Right lobe of liver (tissue), 6 donors: ENCODE measurements around the gene PPARGC1A. TPM values are rescaled to one million over a fixed set of nuclear protein-coding genes. Genes with fewer than 3 reads are reported as not detected.

ENCODE experiments used
- ATAC-seq, 4 donors: fragments of 200-7000 bp; cut with Tn5 transposase; one replicate each; pipeline ENCODE4 v1.9.1; 2020; ENCODE audit warnings: mild to moderate bottlenecking in 4 of 4, moderate library complexity in 4 of 4
- DNase-seq, 3 donors: peaks; one replicate each; pipeline ENCODE4 v3.0.0-alpha.2; 2020
- H3K27ac ChIP-seq, 3 donors: fragments of 200-600 bp; one replicate each; pipeline ENCODE4 v1.8.0; 2022
- H3K27me3 ChIP-seq, 2 donors: fragments of 200-600 bp; one replicate each; pipeline ENCODE4 v1.8.0; 2022
- H3K36me3 ChIP-seq, 4 donors: fragments of 200-600 bp; sonication (generic) in 1 of 4; one replicate each; pipeline versions ENCODE4 v1.5.1 to v1.8.0; 2017 to 2022; ENCODE audit warnings: control low read depth in 1 of 4
- H3K4me1 ChIP-seq, 4 donors: fragments of 200-600 bp; sonication (generic) in 1 of 4; one replicate each; pipeline versions ENCODE4 v1.5.1 to v1.8.0; 2017 to 2022; ENCODE audit warnings: control low read depth in 1 of 4
- H3K4me3 ChIP-seq, 3 donors: fragments of 200-600 bp; one replicate each; pipeline ENCODE4 v1.8.0; 2022
- H3K9me3 ChIP-seq, 4 donors: fragments of 200-600 bp; sonication (generic) in 1 of 4; one replicate each; pipeline versions ENCODE4 v1.5.1 to v1.8.0; 2017 to 2022; ENCODE audit warnings: control low read depth in 1 of 4
- CTCF ChIP-seq, 4 donors: fragments of 200-600 bp in 3 of 4; fragments of 450-650 bp in 1 of 4; IDR thresholded peaks; one replicate each; pipeline versions ENCODE4 v1.5.1 to v1.8.0; 2016 to 2022; ENCODE audit warnings: antibody characterized with exemption in 4 of 4, mild to moderate bottlenecking in 2 of 4
- POLR2A ChIP-seq: fragments of 450-650 bp; IDR thresholded peaks from one replicate; pipeline ENCODE4 v1.6.1; 2017; ENCODE audit warnings: antibody characterized with exemption, mild to moderate bottlenecking
- WGBS: methylation state at CpG from one replicate; pipeline ENCODE4 v1.1.6; 2018; ENCODE audit warnings: low coverage, low lambda C conversion rate; ENCODE audit not compliant: insufficient coverage; ENCODE audit errors: missing lambda C conversion rate; 5-methylcytosine and 5-hydroxymethylcytosine counted together
- intact Hi-C, 2 donors: fragments of 100-400 bp; cut with DNase I; formaldehyde crosslinking; loops; one replicate each; pipeline versions ENCODE4 v1.11.2 to v1.14.1; 2022
- total RNA-seq, 6 experiments: library from RNA; depleted of rRNA in 2 of 6; stranded (reverse); fragments of >200 nt in 2 of 6; fragmentation: NEBNext Ultra II Directional in 3 of 6; extraction: Animal tissue kit (Norgen Biotek cat#: 25700) in 3 of 6; gene quantifications; one replicate each; pipeline versions ENCODE4 v1.1.0 to v1.2.4, GENCODE V29; 2016 to 2023
- donor health status: DM: no; HTN: yes; CAD: no.
- donor health status: DM: no; HTN: no; CAD: no.
- donor health status: DM: no; HTN: no; CAD: no.
- donor health status: DM: no; HTN: yes; CAD: no.
- donor health status: DM: no; HTN: yes; CAD: no.

PPARGC1A gene
- total RNA-seq, 6 experiments from 2014 or later: 13.8 to 61.0 (median 37.6) TPM

- intact Hi-C loops: no loop called here
- no peaks in the 10 kb centered on the region for H3K9me3 ChIP-seq
- no peaks in the 10 kb centered on the region for H3K36me3 ChIP-seq
- no peak for DNase-seq
- WGBS: 39% methylated on average over 4 of the region's 4 CpGs
- TF ChIP-seq POLR2A: no peak
- no peak for TF ChIP-seq CTCF (IDR thresholded peaks at IDR 0.05)
- peak; percentile 66 to 94 (median 73) for ATAC-seq
- H3K27ac ChIP-seq: peak overlapping the region in 1 of 3 donors; percentile 2
- no peaks in the 10 kb centered on the region for H3K27me3 ChIP-seq
- no peak overlapping the region for H3K4me3 ChIP-seq
- H3K4me1 ChIP-seq: peaks cover 0 to 9% (median 0%) of the 10 kb centered on the region in 4 donors
These were observed 50.6 kb downstream of the PPARGC1A start for GRCh38 chr4:23839279-23839678.

DNA sequence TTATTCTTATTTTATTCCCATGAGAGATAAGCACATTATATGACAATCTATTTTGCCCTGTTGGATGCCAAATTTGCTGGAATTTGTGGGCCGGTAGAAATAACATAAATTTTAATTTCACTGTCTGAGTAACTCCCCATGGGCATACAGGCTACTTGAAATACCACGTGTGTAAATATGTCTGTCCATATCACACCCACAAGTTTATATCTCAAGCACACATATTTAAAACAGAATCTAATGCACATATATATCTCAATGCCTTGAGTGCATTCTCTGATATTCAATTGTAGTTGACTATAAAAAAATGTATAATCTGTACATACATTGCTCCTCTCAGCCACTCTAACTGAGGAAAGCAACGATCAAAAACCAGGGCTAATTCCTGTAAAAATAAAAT is 51.2 kb downstream of the PPARGC1A start:
- H3K4me1 ChIP-seq: peaks cover 0 to 9% (median 0%) of the 10 kb centered on the region in 4 donors
- ATAC-seq: no peak
- 86% methylated on average over 3 of the region's 3 CpGs for WGBS

GRCh38 chr4:23838131-23838530 is 51.7 kb downstream of the PPARGC1A start:
- TF ChIP-seq CTCF (IDR thresholded peaks at IDR 0.05) (no peak), POLR2A (no peak)
- DNase-seq (no peak), ATAC-seq (no peak)
- no peaks in the 10 kb centered on the region for H3K9me3 ChIP-seq
- intact Hi-C loops: no loop called here
- H3K27me3 ChIP-seq: no peaks in the 10 kb centered on the region
- H3K4me3 ChIP-seq: no peak overlapping the region
- no peaks in the 10 kb centered on the region for H3K36me3 ChIP-seq
- no peak overlapping the region for H3K27ac ChIP-seq
- WGBS: 65% methylated on average over 3 of the region's 3 CpGs
- peaks cover 0 to 11% (median 0%) of the 10 kb centered on the region in 4 donors for H3K4me1 ChIP-seq

More for the DNA sequence above, 51.2 kb downstream of the PPARGC1A start:
- no peak for TF ChIP-seq CTCF (IDR thresholded peaks at IDR 0.05)
- TF ChIP-seq POLR2A: no peak
- Histone ChIP-seq H3K27ac (no peak overlapping the region), H3K27me3 (no peaks in the 10 kb centered on the region), H3K36me3 (no peaks in the 10 kb centered on the region), H3K4me3 (no peak overlapping the region), H3K9me3 (no peaks in the 10 kb centered on the region)
- intact Hi-C loops: no loop called here
- no peak for DNase-seq

DNA sequence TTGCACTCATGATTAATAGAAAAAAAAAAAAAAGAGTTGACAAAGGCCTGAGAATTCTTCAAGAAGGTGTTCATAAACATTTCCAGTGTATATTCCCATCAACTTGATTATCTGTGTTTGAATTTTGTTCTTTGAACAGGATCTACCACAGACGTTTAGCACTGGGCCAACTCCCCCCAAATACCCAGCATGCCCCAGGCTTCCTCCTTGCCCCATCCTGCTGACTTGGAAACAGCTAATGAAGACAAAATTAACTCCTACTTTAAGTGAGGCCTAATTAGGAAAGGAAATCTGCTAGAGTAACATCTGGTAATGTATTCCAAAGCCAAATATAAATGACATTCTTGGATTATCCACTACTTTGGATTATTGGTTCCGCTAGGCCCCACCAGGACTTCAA is 52.5 kb downstream of the PPARGC1A start:
- ATAC-seq (no peak), DNase-seq (no peak)
- TF ChIP-seq POLR2A (no peak), CTCF (IDR thresholded peaks at IDR 0.05) (no peak)
- Histone ChIP-seq H3K27ac (no peak overlapping the region), H3K36me3 (no peaks in the 10 kb centered on the region), H3K9me3 (no peaks in the 10 kb centered on the region), H3K4me3 (no peak overlapping the region), H3K27me3 (no peaks in the 10 kb centered on the region), H3K4me1 (peaks cover 0 to 13% (median 0%) of the 10 kb centered on the region in 4 donors)
- 54% methylated on average over 2 of the region's 2 CpGs for WGBS
- intact Hi-C loops: no loop called here
